H9 (cell line): ENCODE measurements around the gene RASL10A. TPM values are rescaled to one million over a fixed set of nuclear protein-coding genes. Genes with fewer than 3 reads are reported as not detected.

Source experiments
- DNase-seq: peaks from one replicate; pipeline ENCODE4 v3.0.0-alpha.2; 2017
- H2AFZ ChIP-seq: one replicate; pipeline ENCODE4 v1.6.1; 2013; ENCODE audit warnings: mild to moderate bottlenecking, low read length, control low read depth, moderate library complexity
- H2AK5ac ChIP-seq: 2 replicates; pipeline ENCODE4 v1.6.1; 2013; ENCODE audit warnings: low read length, control low read depth, mixed read lengths; ENCODE audit not compliant: insufficient read length
- H2BK120ac ChIP-seq: one replicate; pipeline ENCODE4 v1.6.1; 2013; ENCODE audit warnings: low read depth, mild to moderate bottlenecking, low read length, control low read depth, inconsistent platforms; ENCODE audit not compliant: poor library complexity, severe bottlenecking
- H2BK12ac ChIP-seq: 2 replicates; pipeline ENCODE4 v1.6.1; 2013; ENCODE audit warnings: low read length, control low read depth, mixed read lengths, low read depth; ENCODE audit not compliant: insufficient read length
- H2BK15ac ChIP-seq: 2 replicates; pipeline ENCODE4 v1.6.1; 2013; ENCODE audit warnings: low read depth, low read length, control low read depth
- H2BK20ac ChIP-seq: one replicate; pipeline ENCODE4 v1.6.1; 2013; ENCODE audit warnings: low read depth, mild to moderate bottlenecking, low read length, control low read depth, inconsistent platforms; ENCODE audit not compliant: poor library complexity, severe bottlenecking
- H2BK5ac ChIP-seq: 2 replicates; pipeline ENCODE4 v1.6.1; 2013; ENCODE audit warnings: low read length, control low read depth, mixed read lengths; ENCODE audit not compliant: insufficient read length
- H3K14ac ChIP-seq: 2 replicates; pipeline ENCODE4 v1.6.1; 2013; ENCODE audit warnings: low read length, control low read depth; ENCODE audit not compliant: insufficient read depth
- H3K18ac ChIP-seq: 2 replicates; pipeline ENCODE4 v1.6.1; 2013; ENCODE audit warnings: low read depth, mild to moderate bottlenecking, mixed read lengths, low read length, control low read depth; ENCODE audit not compliant: insufficient read length
- H3K23ac ChIP-seq: 2 replicates; pipeline ENCODE4 v1.6.1; 2013; ENCODE audit warnings: low read length, control low read depth, mixed read lengths, low read depth; ENCODE audit not compliant: insufficient read length
- H3K23me2 ChIP-seq: 2 replicates; pipeline ENCODE4 v1.6.1; 2013; ENCODE audit warnings: low read depth, mild to moderate bottlenecking, mixed read lengths, low read length, control low read depth; ENCODE audit not compliant: insufficient read length, poor library complexity, severe bottlenecking
- H3K27ac ChIP-seq: 2 replicates; pipeline ENCODE4 v1.5.1; 2013; ENCODE audit warnings: low read length, control low read depth, mixed read lengths, low read depth; ENCODE audit not compliant: insufficient read length
- H3K27me3 ChIP-seq: 2 replicates; pipeline ENCODE4 v1.6.1; 2013; ENCODE audit warnings: low read length, control low read depth, inconsistent platforms; ENCODE audit not compliant: insufficient read depth
- H3K4ac ChIP-seq: 2 replicates; pipeline ENCODE4 v1.6.1; 2013; ENCODE audit warnings: low read depth, mild to moderate bottlenecking, control low read depth, inconsistent platforms, low read length, moderate library complexity
- H3K4me1 ChIP-seq: 2 replicates; pipeline ENCODE4 v1.6.1; 2013; ENCODE audit warnings: low read length, control low read depth, inconsistent platforms; ENCODE audit not compliant: insufficient read depth
- H3K4me2 ChIP-seq: 2 replicates; pipeline ENCODE4 v1.6.1; 2013; ENCODE audit warnings: low read length, control low read depth, mixed read lengths; ENCODE audit not compliant: insufficient read length, insufficient read depth
- H3K56ac ChIP-seq: 2 replicates; pipeline ENCODE4 v1.6.1; 2013; ENCODE audit warnings: low read depth, mild to moderate bottlenecking, mixed read lengths, low read length, control low read depth; ENCODE audit not compliant: insufficient read length
- H3K79me1 ChIP-seq: 2 replicates; pipeline ENCODE4 v1.6.1; 2013; ENCODE audit warnings: low read depth, mild to moderate bottlenecking, moderate library complexity, low read length, control low read depth, inconsistent platforms; ENCODE audit not compliant: insufficient read depth, poor library complexity, severe bottlenecking
- H3K79me2 ChIP-seq: 2 replicates; pipeline ENCODE4 v1.6.1; 2013; ENCODE audit warnings: low read length, control low read depth, inconsistent platforms; ENCODE audit not compliant: insufficient read depth
- H3K9ac ChIP-seq: 2 replicates; pipeline ENCODE4 v1.6.1; 2013; ENCODE audit warnings: low read length, control low read depth, mixed read lengths; ENCODE audit not compliant: insufficient read length; ENCODE audit errors: extremely low read depth
- H3K9me3 ChIP-seq: one replicate; pipeline ENCODE4 v1.6.1; 2013; ENCODE audit warnings: low read depth, low read length, inconsistent platforms; ENCODE audit not compliant: control insufficient read depth
- H3T11ph ChIP-seq: one replicate; pipeline ENCODE4 v1.6.1; 2013; ENCODE audit warnings: mild to moderate bottlenecking, low read length, control low read depth, inconsistent platforms
- H4K20me1 ChIP-seq: one replicate; pipeline ENCODE4 v1.6.1; 2013; ENCODE audit not compliant: control insufficient read depth, insufficient read length, insufficient read depth
- H4K5ac ChIP-seq: 2 replicates; pipeline ENCODE4 v1.6.1; 2013; ENCODE audit warnings: low read depth, mild to moderate bottlenecking, mixed read lengths, low read length, control low read depth; ENCODE audit not compliant: insufficient read length
- H4K8ac ChIP-seq: replicated peaks from 2 replicates; pipeline ENCODE4 v1.6.1; 2013; ENCODE audit warnings: low read length, control low read depth, mixed read lengths, low read depth; ENCODE audit not compliant: insufficient read length
- H4K91ac ChIP-seq: 2 replicates; pipeline ENCODE4 v1.6.1; 2013; ENCODE audit warnings: low read depth, mild to moderate bottlenecking, moderate library complexity, mixed read lengths, low read length, control low read depth; ENCODE audit not compliant: insufficient read length
- H3K27ac Mint-ChIP-seq, 3 experiments: 2 replicates in 2 of 3; 3 replicates in 1 of 3; pipeline ENCODE4 v1.8.0; 2020 to 2021; ENCODE audit warnings: mixed read lengths in 3 of 3, mild to moderate bottlenecking in 1 of 3, moderate library complexity in 1 of 3
- H3K27me3 Mint-ChIP-seq: 2 replicates; pipeline ENCODE4 v1.8.0; 2021; ENCODE audit warnings: low read depth, mild to moderate bottlenecking, moderate library complexity, mixed read lengths
- H3K36me3 Mint-ChIP-seq, 3 experiments: 2 replicates in 2 of 3; 3 replicates in 1 of 3; pipeline ENCODE4 v1.8.0; 2020 to 2021; ENCODE audit warnings: low read depth in 3 of 3, mixed read lengths in 3 of 3; ENCODE audit not compliant: insufficient read depth in 1 of 3
- H3K4me1 Mint-ChIP-seq, 2 experiments: 2 replicates each; pipeline ENCODE4 v1.8.0; 2020; ENCODE audit warnings: mixed read lengths in 2 of 2
- H3K4me3 Mint-ChIP-seq, 2 experiments: 2 replicates in 1 of 2; 3 replicates in 1 of 2; pipeline ENCODE4 v1.8.0; 2020 to 2021; ENCODE audit warnings: mild to moderate bottlenecking in 2 of 2, mixed read lengths in 2 of 2, moderate library complexity in 1 of 2
- H3K9me3 Mint-ChIP-seq, 2 experiments: 2 replicates in 1 of 2; 3 replicates in 1 of 2; pipeline ENCODE4 v1.8.0; 2020; ENCODE audit warnings: mild to moderate bottlenecking in 2 of 2, mixed read lengths in 2 of 2, moderate library complexity in 1 of 2
- CTCF ChIP-seq: fragments of 200-600 bp; sonication (generic); conservative IDR thresholded peaks from 3 replicates; pipeline ENCODE4 v1.8.0; 2021; ENCODE audit warnings: antibody characterized with exemption, mild to moderate bottlenecking
- WGBS: extraction: QIAGEN DNeasy Blood & Tissue Kit; methylation state at CpG from one replicate; pipeline ENCODE4 v1.1.7; 2013; ENCODE audit warnings: missing lambda C conversion rate, low lambda C conversion rate, mixed read lengths; ENCODE audit not compliant: insufficient read length; ENCODE audit errors: extremely low coverage; 5-methylcytosine and 5-hydroxymethylcytosine counted together
- total RNA-seq: library from RNA; stranded (reverse); gene quantifications from 2 replicates; pipeline ENCODE4 v1.2.1, GENCODE V29; 2021

RASL10A gene
- total RNA-seq, 1 experiment from 2014 or later: 0.90 TPM

GRCh38 chr22:29331213-29331612 lies 15.7 kb upstream of the RASL10A start:
- Mint-ChIP-seq H3K27me3 (no peaks in the 10 kb centered on the region), H3K9me3 (no peaks in the 10 kb centered on the region), H3K36me3 (peaks cover 7 to 47% (median 33%) of the 10 kb centered on the region in 3 experiments), H3K4me3 (no peak overlapping the region), H3K4me1 (peaks cover 2 to 3% of the 10 kb centered on the region in 2 experiments; a peak in 2 of 4 replicates), H3K27ac (peak overlapping the region in 1 of 3 experiments; percentile 82; a peak in 1 of 7 replicates)
- Histone ChIP-seq H3K4me2 (no peak overlapping the region), H3K18ac (no peak overlapping the region), H2BK15ac (no peak overlapping the region), H3K4me1 (no peaks in the 10 kb centered on the region), H2AFZ (no peak overlapping the region), H3K79me2 (no peaks in the 10 kb centered on the region), H2BK12ac (no peak overlapping the region), H2BK120ac (no peak overlapping the region), H3K4ac (no peak overlapping the region), H3K23me2 (no peaks in the 10 kb centered on the region), H4K5ac (no peak overlapping the region), H3K27ac (no peak overlapping the region), H4K8ac (no peak overlapping the region), H3K14ac (no peak overlapping the region), H3T11ph (no peak overlapping the region), H4K20me1 (peaks cover 3% of the 10 kb centered on the region), H3K9me3 (no peaks in the 10 kb centered on the region), H3K27me3 (no peaks in the 10 kb centered on the region), H3K23ac (no peak overlapping the region), H2BK20ac (no peak overlapping the region), H3K9ac (no peak overlapping the region), H3K56ac (no peak overlapping the region), H2BK5ac (no peak overlapping the region), H2AK5ac (no peak overlapping the region), H3K79me1 (no peaks in the 10 kb centered on the region), H4K91ac (no peak overlapping the region)
- DNase-seq: no peak
- no CpG with 5 or more reads among the region's 8 CpGs for WGBS
- no peak for TF ChIP-seq CTCF
